Activated T-helper 1 cell treated with anti-CD3 and anti-CD28 coated beads, Interleukin-12 subunit alpha, Interleukin-12 subunit beta, Interleukin-2, Interleukin-4 antibody, amounts not matched to agents 30 ng/mL and 10 ng/mL and 1 ng/mL, durations not matched to agents 14 hours and 24 hours and 36 hours (primary cell): ENCODE measurements around the gene LYPD6B. TPM values are rescaled to one million over a fixed set of nuclear protein-coding genes. Genes with fewer than 3 reads are reported as not detected.

ENCODE experiments used
- DNase-seq: peaks from one replicate; pipeline ENCODE4 v3.0.0; 2021; ENCODE audit warnings: low spot score
- H3K27ac Mint-ChIP-seq: one replicate; pipeline ENCODE4 v1.8.0; 2021; ENCODE audit warnings: mild to moderate bottlenecking, mixed read lengths
- H3K27me3 Mint-ChIP-seq: one replicate; pipeline ENCODE4 v1.8.0; 2022; ENCODE audit warnings: mild to moderate bottlenecking, moderate library complexity, mixed read lengths; ENCODE audit not compliant: insufficient read depth
- H3K36me3 Mint-ChIP-seq: one replicate; pipeline ENCODE4 v1.8.0; 2021; ENCODE audit warnings: low read depth, mixed read lengths
- H3K4me1 Mint-ChIP-seq: one replicate; pipeline ENCODE4 v1.8.0; 2021; ENCODE audit warnings: low read depth, mixed read lengths
- H3K4me3 Mint-ChIP-seq: one replicate; pipeline ENCODE4 v1.8.0; 2021; ENCODE audit warnings: mild to moderate bottlenecking, moderate library complexity, mixed read lengths
- H3K9me3 Mint-ChIP-seq: one replicate; pipeline ENCODE4 v1.8.0; 2021; ENCODE audit warnings: mixed read lengths
- intact Hi-C: fragments of 100-400 bp; cut with micrococcal nuclease; formaldehyde crosslinking; loops from one replicate; pipeline ENCODE4 v1.15.1; 2024
- total RNA-seq: library from RNA; stranded (reverse); gene quantifications from 2 replicates; pipeline ENCODE4 v1.2.3, GENCODE V29; 2022

Gene LYPD6B
- total RNA-seq, 1 donor from 2014 or later, result not detected

GRCh38 chr2:149076863-149077412, 38.4 kb downstream of the LYPD6B start:
- Mint-ChIP-seq H3K27me3 (peaks cover 19% of the 10 kb centered on the region), H3K9me3 (no peaks in the 10 kb centered on the region), H3K4me3 (no peak overlapping the region), H3K36me3 (no peaks in the 10 kb centered on the region), H3K27ac (no peak overlapping the region), H3K4me1 (no peaks in the 10 kb centered on the region)
- no peak for DNase-seq
- intact Hi-C loops, result no loop called here

GRCh38 chr2:149077861-149078260, 39.4 kb downstream of the LYPD6B start:
- Mint-ChIP-seq H3K36me3 (no peaks in the 10 kb centered on the region), H3K4me1 (no peaks in the 10 kb centered on the region), H3K27ac (no peak overlapping the region), H3K27me3 (peaks cover 16% of the 10 kb centered on the region), H3K9me3 (no peaks in the 10 kb centered on the region), H3K4me3 (no peak overlapping the region)
- intact Hi-C loops, result no loop called here
- DNase-seq, result no peak

GRCh38 chr2:149080099-149080498, 41.6 kb downstream of the LYPD6B start:
- H3K4me1 Mint-ChIP-seq, result no peaks in the 10 kb centered on the region
- no peak for DNase-seq
- peaks cover 10% of the 10 kb centered on the region for H3K27me3 Mint-ChIP-seq
- H3K27ac Mint-ChIP-seq, result no peak overlapping the region
- intact Hi-C loops, result no loop called here
- H3K36me3 Mint-ChIP-seq, result no peaks in the 10 kb centered on the region
- no peaks in the 10 kb centered on the region for H3K9me3 Mint-ChIP-seq
- no peak overlapping the region for H3K4me3 Mint-ChIP-seq

- Mint-ChIP-seq H3K27ac (no peak overlapping the region), H3K36me3 (no peaks in the 10 kb centered on the region), H3K4me1 (no peaks in the 10 kb centered on the region), H3K27me3 (peaks cover 7% of the 10 kb centered on the region), H3K9me3 (no peaks in the 10 kb centered on the region), H3K4me3 (no peak overlapping the region)
- no peak for DNase-seq
- intact Hi-C loops, result no loop called here
Measured at GRCh38 chr2:149080971-149081370, 42.5 kb downstream of the LYPD6B start.

GRCh38 chr2:149082079-149082478, 43.6 kb downstream of the LYPD6B start:
- Mint-ChIP-seq H3K4me1 (no peaks in the 10 kb centered on the region), H3K27ac (no peak overlapping the region), H3K27me3 (peaks cover 4% of the 10 kb centered on the region), H3K9me3 (no peaks in the 10 kb centered on the region), H3K4me3 (no peak overlapping the region), H3K36me3 (no peaks in the 10 kb centered on the region)
- DNase-seq, result no peak
- intact Hi-C loops, result no loop called here

- no peaks in the 10 kb centered on the region for H3K4me1 Mint-ChIP-seq
- no peak overlapping the region for H3K27ac Mint-ChIP-seq
- intact Hi-C loops, result no loop called here
- H3K9me3 Mint-ChIP-seq, result no peaks in the 10 kb centered on the region
- no peaks in the 10 kb centered on the region for H3K36me3 Mint-ChIP-seq
- no peak for DNase-seq
- no peak overlapping the region for H3K4me3 Mint-ChIP-seq
- peaks cover 9% of the 10 kb centered on the region for H3K27me3 Mint-ChIP-seq
Measured at GRCh38 chr2:149082735-149083134, 44.2 kb downstream of the LYPD6B start.

GRCh38 chr2:149084924-149085795, 46.7 kb downstream of the LYPD6B start:
- no peaks in the 10 kb centered on the region for H3K9me3 Mint-ChIP-seq
- no peaks in the 10 kb centered on the region for H3K4me1 Mint-ChIP-seq
- H3K36me3 Mint-ChIP-seq, result no peaks in the 10 kb centered on the region
- peaks cover 9% of the 10 kb centered on the region for H3K27me3 Mint-ChIP-seq
- no peak overlapping the region for H3K27ac Mint-ChIP-seq
- H3K4me3 Mint-ChIP-seq, result no peak overlapping the region
- intact Hi-C loops, result no loop called here
- DNase-seq, result no peak

- H3K27me3 Mint-ChIP-seq, result peaks cover 15% of the 10 kb centered on the region
- H3K9me3 Mint-ChIP-seq, result no peaks in the 10 kb centered on the region
- no peak for DNase-seq
- no peaks in the 10 kb centered on the region for H3K4me1 Mint-ChIP-seq
- intact Hi-C loops, result no loop called here
- no peak overlapping the region for H3K27ac Mint-ChIP-seq
- no peak overlapping the region for H3K4me3 Mint-ChIP-seq
- H3K36me3 Mint-ChIP-seq, result no peaks in the 10 kb centered on the region
Measured at GRCh38 chr2:149087751-149088150, 49.3 kb downstream of the LYPD6B start.

GRCh38 chr2:149089068-149089467, 50.6 kb downstream of the LYPD6B start:
- H3K27me3 Mint-ChIP-seq, result peaks cover 15% of the 10 kb centered on the region
- no peaks in the 10 kb centered on the region for H3K4me1 Mint-ChIP-seq
- H3K36me3 Mint-ChIP-seq, result no peaks in the 10 kb centered on the region
- H3K4me3 Mint-ChIP-seq, result no peak overlapping the region
- no peak for DNase-seq
- no peak overlapping the region for H3K27ac Mint-ChIP-seq
- no peaks in the 10 kb centered on the region for H3K9me3 Mint-ChIP-seq
- intact Hi-C loops, result no loop called here

- no peak overlapping the region for H3K27ac Mint-ChIP-seq
- H3K36me3 Mint-ChIP-seq, result no peaks in the 10 kb centered on the region
- H3K4me1 Mint-ChIP-seq, result no peaks in the 10 kb centered on the region
- H3K4me3 Mint-ChIP-seq, result no peak overlapping the region
- intact Hi-C loops, result loop anchor here (10.0 kb wide), 1 partner anchor 1936 kb away; no protein-coding TSS in a partner anchor
- H3K9me3 Mint-ChIP-seq, result no peaks in the 10 kb centered on the region
- H3K27me3 Mint-ChIP-seq, result peaks cover 18% of the 10 kb centered on the region
- no peak for DNase-seq
Measured at GRCh38 chr2:149090706-149091105, 52.2 kb downstream of the LYPD6B start.

- H3K4me3 Mint-ChIP-seq, result no peak overlapping the region
- no peak for DNase-seq
- peaks cover 12% of the 10 kb centered on the region for H3K27me3 Mint-ChIP-seq
- no peaks in the 10 kb centered on the region for H3K36me3 Mint-ChIP-seq
- H3K9me3 Mint-ChIP-seq, result no peaks in the 10 kb centered on the region
- H3K27ac Mint-ChIP-seq, result no peak overlapping the region
- intact Hi-C loops, result loop anchor here (10.0 kb wide), 1 partner anchor 1939 kb away; no protein-coding TSS in a partner anchor
- no peaks in the 10 kb centered on the region for H3K4me1 Mint-ChIP-seq
Measured at GRCh38 chr2:149093579-149093978, 55.1 kb downstream of the LYPD6B start.

- intact Hi-C loops, result loop anchor here (10.0 kb wide), 1 partner anchor 1940 kb away; no protein-coding TSS in a partner anchor
- Mint-ChIP-seq H3K27me3 (peaks cover 11% of the 10 kb centered on the region), H3K27ac (no peak overlapping the region), H3K4me1 (no peaks in the 10 kb centered on the region), H3K4me3 (no peak overlapping the region), H3K9me3 (no peaks in the 10 kb centered on the region), H3K36me3 (no peaks in the 10 kb centered on the region)
- DNase-seq, result no peak
Measured at GRCh38 chr2:149094217-149095015, 55.9 kb downstream of the LYPD6B start.

- DNase-seq, result no peak
- no peaks in the 10 kb centered on the region for H3K36me3 Mint-ChIP-seq
- H3K27ac Mint-ChIP-seq, result no peak overlapping the region
- no peak overlapping the region for H3K4me3 Mint-ChIP-seq
- no peaks in the 10 kb centered on the region for H3K9me3 Mint-ChIP-seq
- intact Hi-C loops, result loop anchor here (10.0 kb wide), 1 partner anchor 1944 kb away; no protein-coding TSS in a partner anchor
- peaks cover 7% of the 10 kb centered on the region for H3K27me3 Mint-ChIP-seq
- no peaks in the 10 kb centered on the region for H3K4me1 Mint-ChIP-seq
Measured at GRCh38 chr2:149098701-149099100, 60.2 kb downstream of the LYPD6B start.
